HG02571 (cell line): ENCODE measurements around the gene NDUFV2.
A peak's percentile ranks its signal among the peaks of the same experiment; 100 is the strongest.

Experiments
- ATAC-seq: cut with Tn5 transposase; IDR thresholded peaks from one replicate; pipeline ENCODE4 v1.9.1; 2021; ENCODE audit warnings: mild to moderate bottlenecking, moderate library complexity; ENCODE audit not compliant: unreplicated experiment

The NDUFV2 gene

DNA sequence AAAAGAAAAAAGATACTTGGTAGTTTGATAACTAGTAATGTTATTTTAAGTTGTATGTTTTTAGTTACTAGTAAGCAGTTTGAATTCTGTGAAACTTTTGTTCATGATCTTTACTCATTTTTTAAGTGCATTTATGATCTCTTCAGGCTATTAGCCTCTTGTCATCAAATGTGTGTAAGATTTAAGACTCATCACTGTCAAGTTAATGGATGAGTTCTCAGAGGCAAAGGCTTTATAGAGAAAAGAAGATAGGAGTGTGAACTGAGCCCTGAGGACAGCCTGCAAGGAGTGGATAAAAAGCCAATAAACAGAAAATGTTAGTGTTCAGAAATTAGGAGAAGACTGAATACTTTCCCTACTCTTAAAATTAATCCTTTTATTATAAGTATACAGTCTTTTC is 13.5 kb downstream of the NDUFV2 start:
- no peak for ATAC-seq

DNA sequence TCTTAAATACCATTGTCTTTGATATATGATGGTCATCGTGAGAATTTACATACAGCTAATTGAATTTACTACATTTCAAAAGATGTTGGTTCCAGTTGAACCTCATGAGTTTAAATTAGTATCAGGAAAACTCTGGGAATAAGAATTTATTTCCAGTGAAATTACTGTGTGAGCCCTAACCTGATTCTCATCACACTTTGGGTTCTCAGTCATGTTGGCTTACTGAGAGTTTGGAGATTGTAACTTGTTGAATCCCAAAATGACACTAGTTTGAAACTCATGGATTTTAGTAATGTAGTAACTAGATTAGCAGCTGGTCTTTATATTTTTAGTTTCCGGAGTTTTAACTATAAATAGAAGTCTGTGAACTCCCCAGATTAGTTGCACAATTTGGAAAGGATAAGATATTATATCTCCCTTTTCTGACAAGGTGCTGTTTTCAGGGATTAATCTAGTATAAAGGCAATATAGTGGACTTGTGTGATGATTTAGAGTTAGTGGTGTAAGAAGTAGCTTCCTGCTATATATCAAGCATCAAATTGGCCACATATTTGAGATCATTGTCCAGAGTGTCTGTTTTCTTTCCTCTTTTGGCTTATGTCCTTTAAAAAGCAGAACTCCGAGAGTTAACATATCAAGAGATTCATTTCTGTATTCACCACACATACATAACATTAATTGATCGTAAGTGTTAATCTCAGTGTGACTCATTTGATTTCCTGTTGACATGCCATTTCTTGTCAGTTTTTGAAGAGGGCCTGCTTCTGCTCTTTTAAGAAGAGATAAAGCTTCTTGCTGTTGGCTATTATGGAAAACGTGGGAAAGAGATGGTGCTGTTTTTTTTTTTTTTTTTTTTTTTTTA is 15.7 kb downstream of the NDUFV2 start:
- ATAC-seq, result no peak

DNA sequence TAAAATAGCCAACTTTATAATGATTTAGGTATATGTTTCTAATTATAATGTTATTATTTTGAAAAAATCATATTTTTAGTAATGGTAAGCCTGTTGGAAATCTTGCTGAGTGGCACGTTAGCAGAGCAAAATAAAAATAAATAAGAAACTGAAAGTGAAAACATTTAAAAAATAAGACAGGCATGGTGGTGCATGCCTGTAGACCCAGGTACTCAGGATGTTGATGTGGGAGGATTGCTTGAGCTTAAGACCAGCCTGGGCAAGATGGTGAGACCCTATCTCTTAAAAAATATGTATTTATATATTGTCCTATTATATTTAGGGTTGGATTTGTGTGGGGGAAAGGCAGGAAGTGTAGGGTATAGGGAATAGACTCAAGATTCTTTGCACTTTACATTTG is 18.3 kb downstream of the NDUFV2 start:
- ATAC-seq, result no peak

DNA sequence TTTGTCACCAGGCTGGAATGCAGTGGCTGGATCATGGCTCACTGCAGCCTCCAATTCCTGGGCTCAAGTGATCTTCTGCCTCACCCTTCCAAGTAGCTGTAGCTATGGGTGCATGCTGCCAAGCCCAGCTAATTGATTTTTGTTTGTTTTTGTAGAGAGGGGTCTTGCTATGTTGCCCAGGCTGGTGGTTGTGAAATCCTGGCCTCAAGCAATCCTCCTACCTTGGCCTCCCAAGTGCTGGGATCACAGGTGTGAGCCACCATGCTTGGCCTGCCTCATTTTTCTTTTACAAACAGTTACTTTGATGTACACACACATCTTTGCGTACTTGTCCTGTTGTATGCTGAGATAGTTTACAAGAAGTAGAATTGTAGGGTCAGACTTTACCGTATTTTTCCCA is 21.0 kb downstream of the NDUFV2 start:
- ATAC-seq, result no peak

DNA sequence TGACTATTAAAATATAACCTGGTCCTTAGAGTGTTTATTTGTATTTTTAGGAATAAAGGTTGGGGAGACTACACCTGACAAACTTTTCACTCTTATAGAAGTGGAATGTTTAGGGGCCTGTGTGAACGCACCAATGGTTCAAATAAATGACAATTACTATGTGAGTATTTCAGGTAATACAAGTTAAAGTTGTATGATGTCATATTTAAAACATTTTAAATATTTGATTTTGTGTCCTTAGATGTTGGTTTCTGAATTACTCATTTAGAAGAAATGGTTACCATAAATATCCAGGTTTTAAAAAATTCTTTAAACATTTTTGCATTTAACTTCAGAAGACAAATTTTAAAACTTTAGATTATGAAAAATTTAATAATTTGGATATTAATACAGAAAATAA is 22.3 kb downstream of the NDUFV2 start:
- no peak for ATAC-seq

DNA sequence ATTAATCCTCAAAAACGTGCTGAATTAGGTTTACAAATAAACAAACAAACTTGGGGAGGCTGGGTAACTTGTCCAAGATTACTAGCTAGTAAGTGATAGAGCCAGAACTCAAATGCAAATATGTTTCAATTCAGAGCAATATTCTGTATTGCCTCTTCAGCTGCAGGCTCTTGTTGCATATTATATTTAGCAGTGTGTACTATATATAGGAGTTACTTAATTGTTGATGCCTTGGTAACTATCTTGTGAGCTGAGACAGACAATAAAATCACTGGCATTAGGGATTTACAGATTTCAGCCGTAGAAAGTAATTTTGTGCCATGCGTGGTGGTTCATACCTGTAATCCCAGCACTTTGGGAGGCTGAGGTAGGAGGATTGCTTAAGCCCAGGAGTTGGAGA is 23.8 kb downstream of the NDUFV2 start:
- ATAC-seq, result no peak

DNA sequence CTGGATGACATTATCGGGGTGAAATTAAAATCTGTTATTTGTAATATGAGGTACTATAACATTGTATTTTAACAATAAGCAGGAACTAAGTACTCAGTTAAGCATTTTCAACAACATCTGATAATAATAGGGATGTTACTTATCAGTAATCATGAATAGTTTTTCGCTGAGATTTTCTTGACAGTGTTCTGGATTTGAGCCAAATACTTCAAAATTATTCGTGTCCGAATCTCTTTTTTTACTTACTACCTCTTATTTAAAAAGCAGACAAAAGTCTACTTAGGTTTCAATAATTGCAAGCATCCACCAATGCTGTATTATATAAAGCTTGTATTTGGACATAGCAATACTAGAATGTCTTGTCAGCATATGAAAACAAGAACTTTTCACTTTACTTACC is 27.7 kb downstream of the NDUFV2 start:
- ATAC-seq, result no peak

DNA sequence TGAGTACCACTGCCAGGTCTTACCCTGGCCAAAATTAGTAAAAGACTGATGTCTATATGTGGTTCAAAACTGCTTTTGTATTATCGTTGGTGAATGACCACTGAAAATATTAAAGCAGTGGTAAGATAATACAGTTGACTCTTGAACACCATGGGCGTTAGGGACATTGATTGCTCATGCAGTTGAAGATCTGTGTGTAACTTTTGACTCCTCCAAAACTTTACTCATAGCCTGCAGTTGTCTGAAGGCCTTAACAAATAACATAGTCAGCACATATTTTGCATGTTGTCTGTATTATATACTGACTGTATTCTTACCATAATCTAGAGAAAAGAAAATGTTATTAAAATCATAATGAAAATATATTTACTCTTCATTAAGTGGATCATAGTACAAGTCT is 28.3 kb downstream of the NDUFV2 start:
- ATAC-seq, result no peak

DNA sequence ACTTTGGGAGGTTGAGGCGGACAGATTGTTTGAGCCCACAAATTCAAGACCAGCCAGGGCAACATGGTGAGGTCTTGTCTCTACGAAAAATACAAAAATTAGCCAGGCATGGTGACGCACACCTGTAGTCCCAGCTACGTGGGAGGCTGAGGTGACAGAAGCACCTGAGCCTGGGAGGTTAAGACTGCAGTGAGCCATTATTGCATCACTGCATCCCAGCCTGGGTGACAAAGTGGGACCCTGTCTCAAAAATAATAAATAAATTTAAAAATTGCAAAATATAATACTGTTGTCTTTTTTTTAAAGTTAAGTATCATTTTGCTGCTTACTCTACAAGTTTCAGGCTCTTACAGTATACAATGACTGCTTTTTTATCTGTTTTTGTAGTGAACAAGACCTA is 30.1 kb downstream of the NDUFV2 start:
- ATAC-seq, result no peak

DNA sequence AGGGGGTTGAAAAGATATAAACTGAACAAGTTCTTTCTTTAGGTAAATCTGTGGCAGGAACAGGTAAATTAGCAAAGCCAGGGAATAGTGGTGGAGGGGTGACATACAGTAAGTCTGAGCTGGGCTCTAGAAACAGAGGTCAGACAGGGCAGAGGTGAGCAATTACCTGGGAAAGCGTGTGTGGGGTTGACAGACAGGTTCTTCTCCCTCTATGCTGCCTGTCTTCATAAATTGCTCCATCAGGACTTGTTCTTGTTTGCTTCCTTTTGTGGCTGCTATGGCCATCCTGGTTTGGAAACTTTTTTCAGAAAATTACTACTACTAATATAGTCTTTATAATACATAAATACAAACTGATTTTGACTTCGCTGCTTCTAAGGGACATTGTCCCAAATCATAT is 30.7 kb downstream of the NDUFV2 start:
- no peak for ATAC-seq

DNA sequence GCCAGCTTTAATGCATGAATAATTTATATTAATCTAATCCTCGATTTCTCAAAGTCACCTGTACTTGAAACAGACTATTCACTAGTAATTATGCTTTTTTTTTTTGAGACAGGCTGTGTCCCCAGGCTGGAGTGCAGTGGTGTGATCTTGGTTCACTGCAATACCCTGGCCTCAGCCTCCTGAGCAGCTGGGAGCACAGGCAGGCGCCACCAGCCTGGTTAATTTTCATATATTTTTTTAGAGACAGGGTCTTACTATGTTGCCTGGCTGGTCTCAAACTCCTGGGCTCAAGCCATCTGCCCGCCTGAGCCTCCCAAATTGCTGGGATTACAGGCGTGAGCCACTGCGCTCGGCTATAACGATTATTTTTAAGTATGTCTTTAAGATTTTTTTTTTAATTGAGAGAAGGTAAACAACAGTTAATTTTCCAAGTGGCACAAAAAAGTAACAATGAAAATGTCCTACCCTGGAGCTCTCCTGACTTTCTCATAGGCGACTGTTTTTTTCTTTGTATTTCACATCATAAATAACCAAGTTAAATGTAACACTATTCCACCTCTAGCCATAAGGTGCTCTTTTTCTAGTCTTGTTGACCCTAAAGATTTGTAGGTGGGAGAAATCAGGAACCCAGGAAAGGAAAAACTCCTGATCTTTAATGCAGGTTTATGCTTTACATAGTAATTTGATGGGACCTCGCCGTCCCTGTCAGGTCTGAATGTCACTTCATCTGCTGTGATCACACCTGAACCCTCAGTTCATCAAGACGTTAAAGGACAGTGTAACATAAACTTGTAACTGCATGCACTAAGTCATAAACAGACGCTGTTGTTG is 32.8 kb downstream of the NDUFV2 start:
- no peak for ATAC-seq

DNA sequence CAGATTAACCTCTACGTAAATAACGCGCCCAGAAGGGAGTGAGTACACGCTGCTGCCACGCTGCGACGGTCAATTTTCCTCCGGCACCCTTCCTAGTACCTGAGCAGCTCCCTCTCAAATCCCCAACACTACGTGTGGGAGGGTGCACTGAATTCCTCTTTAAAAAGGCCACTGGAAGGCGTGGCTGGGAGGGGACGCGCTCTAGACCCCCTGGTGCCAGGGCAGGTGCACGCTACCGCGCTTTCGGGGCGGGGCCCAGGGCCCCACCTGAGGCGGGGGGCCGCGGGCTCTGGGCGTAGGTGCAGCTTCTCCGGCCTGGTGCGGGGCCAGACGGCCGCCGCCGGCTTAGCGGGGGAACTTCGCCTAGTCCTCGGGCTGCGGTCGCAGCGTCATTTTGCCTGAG is 33.4 kb downstream of the NDUFV2 start:
- peak; percentile 19 for ATAC-seq

DNA sequence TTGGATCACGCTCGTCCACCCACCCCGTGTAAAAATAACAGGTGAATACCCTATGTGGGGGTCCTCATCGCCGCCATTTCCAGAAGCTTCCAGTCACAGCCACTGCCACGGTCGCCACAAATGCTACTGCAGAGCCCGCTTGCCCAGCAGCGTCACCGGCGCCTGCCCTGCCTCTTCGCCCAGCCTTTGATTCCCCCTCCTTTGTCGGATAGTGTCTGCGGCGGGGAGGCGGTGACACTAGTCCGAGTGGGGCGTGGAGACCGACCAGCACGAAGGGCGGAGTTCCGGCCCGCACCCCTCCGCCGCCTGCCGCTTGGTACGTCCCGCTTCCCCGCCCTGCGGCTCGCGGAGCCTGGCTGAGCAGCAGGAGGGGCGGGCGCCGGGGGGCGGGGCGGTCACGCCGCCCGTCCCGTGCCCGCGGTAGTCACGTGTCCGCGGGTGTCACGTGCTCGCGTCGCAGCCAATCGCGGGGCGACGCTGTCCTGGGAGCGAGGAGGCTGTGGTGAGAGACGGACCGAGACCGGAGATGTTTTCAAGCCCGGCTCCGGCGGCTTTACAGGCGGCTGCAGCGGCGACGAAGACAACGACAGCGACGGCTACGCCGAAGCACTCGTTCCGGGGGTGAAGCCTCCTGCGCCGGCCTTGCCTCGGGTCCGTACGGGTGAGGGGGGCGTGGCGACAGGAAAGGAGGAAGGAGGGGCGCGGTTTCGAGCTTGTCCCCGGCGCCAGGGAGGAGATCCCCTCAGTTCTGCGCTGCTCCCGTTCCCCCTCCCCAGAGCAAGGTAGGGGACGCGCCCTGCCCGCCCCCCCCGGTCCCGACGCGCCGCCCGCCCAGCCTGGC is 34.0 kb downstream of the NDUFV2 start, which contains the start of gene ANKRD12:
TSS of gene ANKRD12 (plus strand) at position 467 of the 841 bp plus-strand sequence. CDS start 45,652 bp downstream, outside the sequence.
- peak; percentile 72 for ATAC-seq

DNA sequence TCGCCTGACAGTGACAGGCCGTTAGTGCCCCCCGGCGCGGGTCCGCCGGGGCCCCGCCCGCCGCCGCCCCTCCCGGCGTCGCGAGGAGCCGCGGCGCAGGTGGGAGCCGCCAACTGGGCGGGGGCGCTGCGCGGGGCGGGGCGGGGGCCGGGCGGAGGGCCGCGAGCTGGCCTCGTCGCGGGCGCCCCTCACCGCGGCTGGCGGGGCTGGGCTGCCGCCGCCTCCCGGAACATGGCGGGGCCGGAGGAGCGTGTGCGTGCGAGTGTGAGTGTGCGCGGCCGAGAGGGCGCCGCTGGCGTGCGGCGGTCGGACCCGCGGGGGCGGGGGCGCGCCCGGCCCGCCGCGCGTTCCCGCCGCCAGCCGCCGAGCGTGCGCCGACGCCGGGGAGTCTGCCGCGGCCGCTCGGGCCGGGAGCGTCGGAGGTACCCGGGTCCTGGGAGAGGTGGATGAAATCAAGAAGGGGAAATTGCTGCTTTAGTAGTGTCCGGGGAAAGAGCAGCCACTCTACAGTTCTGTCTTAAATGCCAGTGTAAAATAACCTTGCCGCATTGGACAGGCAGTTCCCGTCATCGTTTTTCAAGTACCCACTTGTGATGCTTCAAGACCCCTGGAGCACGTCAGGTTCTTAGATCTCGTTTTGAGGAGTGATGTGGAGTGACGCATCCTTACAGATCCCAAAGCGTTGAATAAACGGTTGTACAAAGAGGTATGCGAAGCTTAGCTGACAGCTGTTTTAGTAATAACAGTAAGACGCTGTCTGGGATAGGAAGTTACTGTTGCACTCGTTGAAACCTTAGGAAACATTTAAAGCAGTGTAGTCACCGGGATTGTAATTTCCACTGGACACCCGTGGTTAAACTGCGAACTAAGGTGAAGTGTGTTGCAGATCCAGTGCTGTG is 34.9 kb downstream of the NDUFV2 start:
- peak; percentile 32 for ATAC-seq

DNA sequence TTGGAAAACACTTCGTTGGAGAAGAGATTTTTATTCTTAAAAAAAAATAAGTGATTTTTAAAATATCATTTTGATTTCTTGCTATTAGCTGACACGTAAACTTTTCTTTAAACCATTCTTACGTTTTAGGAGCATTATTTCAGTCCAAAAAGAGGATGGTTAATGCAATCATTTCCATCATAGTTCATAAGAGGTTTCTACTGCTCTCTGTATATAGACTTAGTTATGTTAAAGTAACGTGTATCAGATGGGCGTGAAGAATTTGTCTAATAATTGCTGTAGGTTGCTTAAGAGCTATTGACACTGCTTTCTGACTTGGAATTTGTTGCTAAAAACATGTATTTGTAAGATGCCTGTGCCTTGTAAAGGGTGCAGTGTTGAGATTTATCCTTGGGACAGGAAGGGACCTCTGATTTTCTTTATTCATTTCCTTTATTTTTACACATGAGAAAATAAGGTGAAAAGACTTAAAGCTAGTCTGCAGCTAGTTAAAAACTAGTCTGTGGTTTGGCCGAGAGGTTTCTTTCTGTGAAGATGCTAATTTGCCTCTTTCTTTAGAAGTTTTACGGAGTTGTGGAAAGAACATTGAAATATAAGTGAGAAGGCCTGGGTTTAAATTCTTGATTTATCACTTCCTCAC is 37.0 kb downstream of the NDUFV2 start:
- no peak for ATAC-seq

DNA sequence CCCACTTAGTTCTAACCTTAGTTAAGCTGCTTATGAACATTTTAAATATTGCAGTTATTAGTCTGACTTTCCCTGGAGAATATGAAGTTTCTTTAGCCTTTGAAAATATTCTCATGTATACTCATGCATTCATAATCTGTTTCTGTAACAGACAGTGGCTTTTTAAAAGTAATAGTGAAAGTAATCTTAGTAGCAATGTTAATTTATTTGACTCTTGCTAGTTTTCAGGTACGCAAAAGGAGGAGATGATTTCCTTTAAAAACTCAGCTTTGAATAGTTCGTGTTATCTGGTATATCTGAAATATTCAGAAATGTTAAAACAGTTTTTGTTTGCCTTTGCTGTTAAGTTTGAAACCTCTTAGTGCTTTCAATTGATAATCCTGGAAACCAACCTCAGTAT is 37.9 kb downstream of the NDUFV2 start:
- ATAC-seq, result no peak

DNA sequence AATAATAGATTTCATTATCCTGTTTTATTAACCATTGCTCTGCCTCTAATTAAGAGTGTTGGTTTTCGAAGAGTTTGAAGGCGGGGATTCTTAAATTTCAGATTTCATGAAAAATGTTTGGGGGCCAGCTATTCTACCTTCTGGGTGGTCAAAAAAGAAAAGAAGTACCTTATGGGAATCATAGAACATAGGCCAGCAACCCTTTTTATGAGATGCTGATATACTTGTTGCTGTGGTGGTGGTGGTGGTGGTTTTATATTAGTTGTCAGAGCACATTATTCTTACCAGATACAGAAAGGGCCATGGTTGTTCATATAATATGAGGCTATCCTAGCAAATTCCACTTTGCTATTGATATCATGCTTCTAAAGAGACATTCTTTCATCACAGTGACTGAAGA is 38.5 kb downstream of the NDUFV2 start:
- no peak for ATAC-seq

DNA sequence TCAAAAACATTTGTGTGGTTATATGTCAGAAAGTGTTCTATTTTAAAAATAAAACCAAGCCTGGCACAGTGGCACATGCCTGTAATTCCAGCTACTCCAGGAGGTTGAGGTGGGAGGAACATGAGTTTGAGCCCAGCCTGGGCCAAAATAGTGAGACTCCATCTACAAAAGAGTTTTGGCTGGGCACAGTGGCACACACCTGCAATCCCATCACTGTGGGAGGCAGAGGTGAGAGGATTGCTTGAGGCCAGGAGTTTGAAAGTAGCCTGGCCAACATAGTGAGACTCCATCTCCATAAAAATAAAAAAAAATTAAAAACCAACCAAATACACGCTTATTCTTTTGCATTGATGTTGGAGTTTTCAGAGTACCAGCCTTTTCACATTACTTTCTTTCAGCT is 43.7 kb downstream of the NDUFV2 start:
- no peak for ATAC-seq

DNA sequence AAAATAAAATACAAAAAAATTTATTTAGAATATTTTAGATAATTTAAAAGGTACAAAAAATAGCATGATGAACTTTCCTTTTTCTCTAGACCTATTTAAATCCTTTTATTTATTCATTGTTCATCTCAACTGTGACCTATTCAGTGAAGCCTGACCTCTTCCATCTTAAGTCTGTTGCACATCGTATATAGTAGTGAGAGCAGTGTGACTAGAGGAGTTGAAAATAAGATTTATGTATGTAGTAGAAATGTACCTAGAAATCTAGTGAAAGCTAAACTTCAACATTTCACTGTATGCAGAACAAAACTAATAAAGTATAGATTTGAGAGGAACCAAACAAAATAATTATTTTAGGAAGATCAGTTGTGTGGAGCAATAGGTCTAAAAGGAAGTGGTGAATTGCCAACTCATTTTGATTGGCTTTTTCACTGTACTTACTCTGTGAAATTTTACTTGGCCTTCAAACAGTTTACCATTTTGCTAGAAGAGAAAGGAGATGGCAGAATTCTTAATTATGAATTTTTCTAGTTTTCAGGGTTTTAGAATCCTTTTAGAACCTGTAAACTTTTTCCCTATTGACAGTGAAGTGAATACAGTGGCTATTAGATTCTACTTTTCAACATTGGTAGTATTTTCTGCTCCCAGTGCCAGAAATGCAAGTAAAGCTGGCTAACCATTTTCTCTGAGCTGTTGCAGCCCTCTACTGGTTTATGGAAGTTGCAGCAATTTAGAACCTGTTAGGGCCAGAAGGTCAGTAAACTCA is 45.1 kb downstream of the NDUFV2 start:
- peak; percentile 66 for ATAC-seq
